IPS DF 6.9 (cell line): ENCODE measurements around the gene TRIM13.

Experiments
- DNase-seq: peaks from one replicate; pipeline ENCODE4 v3.0.0-alpha.2; 2013; ENCODE audit warnings: low read depth, low spot score
- H3K27ac ChIP-seq: one replicate; pipeline ENCODE4 v1.5.1; 2013; ENCODE audit warnings: low read length, control low read depth
- H3K27me3 ChIP-seq: 2 replicates; pipeline ENCODE4 v1.6.1; 2013; ENCODE audit warnings: mild to moderate bottlenecking, low read length; ENCODE audit not compliant: control insufficient read depth, insufficient read depth
- H3K36me3 ChIP-seq: 2 replicates; pipeline ENCODE4 v1.6.1; 2013; ENCODE audit warnings: low read length; ENCODE audit not compliant: control insufficient read depth, insufficient read depth
- H3K4me1 ChIP-seq: 2 replicates; pipeline ENCODE4 v1.6.1; 2013; ENCODE audit warnings: low read length; ENCODE audit not compliant: control insufficient read depth, insufficient read depth
- H3K4me3 ChIP-seq: 2 replicates; pipeline ENCODE4 v1.5.1; 2013; ENCODE audit warnings: mild to moderate bottlenecking, low read length
- H3K9me3 ChIP-seq: 2 replicates; pipeline ENCODE4 v1.6.1; 2013; ENCODE audit warnings: low read length, inconsistent platforms; ENCODE audit not compliant: control insufficient read depth, insufficient read depth
- whole genome bisulfite sequencing: extraction: QIAGEN DNeasy Blood & Tissue Kit; methylation state at CpG from one replicate; pipeline ENCODE4 v1.1.7; 2013; ENCODE audit warnings: mixed read lengths, missing lambda C conversion rate; ENCODE audit not compliant: insufficient read length, insufficient coverage; 5-methylcytosine and 5-hydroxymethylcytosine counted together

Gene TRIM13

DNA sequence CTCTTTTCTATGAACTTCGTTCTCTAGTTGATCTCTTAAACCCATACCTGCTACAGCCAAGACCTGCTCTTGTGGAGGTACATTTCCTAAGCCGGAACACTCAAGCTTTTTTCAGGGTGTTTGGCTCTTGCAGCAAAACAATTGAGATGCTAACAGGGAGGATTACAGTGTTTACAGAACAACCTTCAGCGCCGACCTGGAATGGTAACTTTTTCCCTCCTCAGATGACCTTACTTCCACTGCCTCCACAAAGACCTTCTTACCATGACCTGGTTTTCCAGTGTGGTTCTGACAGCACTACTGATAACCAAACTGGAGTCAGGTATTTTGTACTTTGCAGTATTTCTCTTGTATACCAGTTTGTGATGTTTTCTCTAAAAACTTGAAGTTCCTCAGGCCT, 18.9 kb downstream of the TRIM13 start:
- Histone ChIP-seq H3K27me3 (no peaks in the 10 kb centered on the region), H3K4me1 (peaks cover 2% of the 10 kb centered on the region; the same call in 1 of the 2 replicates), H3K9me3 (no peaks in the 10 kb centered on the region), H3K4me3 (no peak overlapping the region), H3K36me3 (no peaks in the 10 kb centered on the region; the same call in 1 of the 2 replicates), H3K27ac (no peak overlapping the region)
- WGBS, result no CpG with 5 or more reads among the region's 4 CpGs
- no peak for DNase-seq

DNA sequence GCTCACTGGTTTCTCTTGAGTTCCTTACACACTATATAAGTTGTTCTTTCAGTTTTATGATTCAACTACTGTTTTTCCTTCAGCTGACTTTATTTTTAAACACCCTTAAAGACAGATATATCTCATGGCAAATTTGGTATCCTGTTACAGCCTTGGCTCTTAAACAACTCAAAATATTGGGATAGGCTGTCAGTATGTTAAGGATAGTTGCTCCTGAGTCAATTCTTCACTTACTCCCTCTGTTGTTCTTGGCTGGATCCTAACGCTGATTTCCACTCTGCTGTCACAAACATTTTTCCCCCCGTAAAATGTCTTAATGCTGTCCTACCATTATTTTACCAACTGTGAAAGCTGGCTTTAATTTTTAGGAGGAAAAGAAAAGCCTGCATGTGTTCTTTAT, 19.6 kb downstream of the TRIM13 start:
- no peak for DNase-seq
- no peaks in the 10 kb centered on the region for H3K36me3 ChIP-seq
- H3K27ac ChIP-seq, result no peak overlapping the region
- peaks cover 2% of the 10 kb centered on the region; the same call in 1 of the 2 replicates for H3K4me1 ChIP-seq
- no peaks in the 10 kb centered on the region for H3K27me3 ChIP-seq
- no CpG with 5 or more reads among the region's 2 CpGs for WGBS
- H3K9me3 ChIP-seq, result no peaks in the 10 kb centered on the region
- H3K4me3 ChIP-seq, result no peak overlapping the region

DNA sequence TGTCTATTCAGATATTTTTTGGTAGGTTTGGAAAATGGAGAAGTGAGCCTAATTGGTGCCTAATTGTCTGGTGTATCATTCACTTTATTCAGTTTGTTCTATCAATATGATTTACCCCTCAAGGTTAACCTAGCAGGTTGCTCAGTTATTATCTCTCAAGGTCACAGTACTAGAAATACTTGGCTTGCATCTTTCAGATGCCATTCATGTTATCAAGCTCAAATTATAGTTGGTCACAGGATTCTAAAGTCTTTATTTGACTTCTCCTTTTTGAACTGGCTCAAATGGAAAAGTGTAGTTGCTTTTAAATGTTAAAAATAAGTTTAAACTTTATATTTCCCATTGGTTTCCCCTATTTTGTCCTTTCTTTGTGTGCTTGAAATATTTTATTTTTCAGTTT, 21.0 kb downstream of the TRIM13 start:
- Histone ChIP-seq H3K4me1 (peaks cover 2% of the 10 kb centered on the region; the same call in 1 of the 2 replicates), H3K9me3 (no peaks in the 10 kb centered on the region), H3K27ac (no peak overlapping the region), H3K27me3 (no peaks in the 10 kb centered on the region), H3K4me3 (no peak overlapping the region), H3K36me3 (no peaks in the 10 kb centered on the region)
- DNase-seq, result no peak

DNA sequence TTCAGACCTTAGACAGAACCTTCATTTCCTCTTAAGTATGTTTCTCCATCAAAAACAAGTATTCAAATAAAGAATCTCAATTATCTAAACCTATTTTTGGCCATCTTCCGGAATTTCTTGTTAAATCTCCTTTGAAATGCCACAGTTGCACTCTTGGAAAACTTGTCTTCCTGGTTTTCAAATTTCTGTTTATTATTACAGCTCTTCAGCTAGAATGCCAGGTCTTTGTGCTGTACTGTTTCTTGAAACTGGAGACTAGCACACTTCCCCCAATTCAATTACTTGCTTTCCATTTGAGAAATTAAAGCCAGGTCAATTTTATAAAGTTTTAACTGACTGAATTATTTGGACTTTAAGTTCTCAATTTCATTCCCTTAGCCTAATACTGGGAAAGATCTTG, 28.6 kb downstream of the TRIM13 start:
- Histone ChIP-seq H3K4me1 (no peaks in the 10 kb centered on the region), H3K4me3 (no peak overlapping the region), H3K27me3 (no peaks in the 10 kb centered on the region), H3K9me3 (no peaks in the 10 kb centered on the region), H3K27ac (no peak overlapping the region), H3K36me3 (no peaks in the 10 kb centered on the region)
- no CpG with 5 or more reads among the region's 1 CpG for WGBS
- DNase-seq, result no peak

DNA sequence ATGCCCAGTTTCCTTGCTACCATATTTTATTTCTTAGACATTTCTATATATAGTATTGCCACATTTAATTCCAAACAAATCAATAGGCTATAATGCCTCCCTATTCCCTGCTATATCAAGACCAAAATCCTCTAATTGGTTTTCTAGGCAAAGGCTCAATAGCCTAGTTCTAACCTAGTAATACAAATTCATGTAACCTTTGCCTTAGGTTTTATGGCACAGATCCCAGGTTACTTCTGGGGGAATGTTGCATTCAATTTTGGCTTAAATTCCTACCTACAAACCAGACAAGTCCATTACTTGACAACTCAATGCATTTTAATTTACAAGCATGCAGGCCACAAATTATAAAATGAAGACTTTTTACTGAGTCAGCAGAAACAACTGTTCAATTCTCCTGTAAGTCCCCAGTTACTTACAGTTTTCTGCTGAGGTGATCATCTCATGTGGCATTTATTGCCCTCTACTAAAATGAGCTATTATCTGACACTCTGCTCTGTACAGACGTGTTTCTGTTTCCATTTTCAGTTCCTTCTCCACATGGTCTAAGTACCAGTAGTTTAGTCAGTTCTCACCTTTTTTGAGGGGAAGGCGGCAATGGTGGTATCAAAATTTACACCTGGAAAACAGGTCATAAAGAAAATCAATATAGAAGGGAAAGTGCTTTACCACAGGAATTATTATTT, 30.1 kb downstream of the TRIM13 start:
- Histone ChIP-seq H3K4me3 (no peak overlapping the region), H3K4me1 (no peaks in the 10 kb centered on the region), H3K36me3 (no peaks in the 10 kb centered on the region), H3K27ac (no peak overlapping the region), H3K9me3 (no peaks in the 10 kb centered on the region), H3K27me3 (no peaks in the 10 kb centered on the region)
- DNase-seq, result no peak
- WGBS, result no CpG with 5 or more reads among the region's 2 CpGs

DNA sequence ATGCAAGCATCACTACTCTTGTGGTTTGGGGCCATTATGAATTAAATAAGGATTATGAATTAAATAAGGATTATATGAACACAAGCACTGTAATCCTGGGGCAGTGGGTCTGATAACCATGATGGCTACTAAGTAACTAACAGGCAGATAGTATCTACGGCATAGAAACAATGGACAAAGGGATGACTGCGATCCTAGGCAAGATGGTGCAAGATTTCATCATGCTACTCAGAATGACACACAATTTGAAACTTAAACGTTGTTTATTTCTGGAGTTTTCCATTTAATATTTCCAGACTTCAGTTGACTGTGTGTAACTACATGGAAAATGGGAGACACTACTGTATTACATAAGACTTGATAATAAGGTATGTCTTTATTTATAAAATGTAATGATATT, 33.5 kb downstream of the TRIM13 start:
- Histone ChIP-seq H3K4me3 (no peak overlapping the region), H3K27ac (no peak overlapping the region), H3K27me3 (no peaks in the 10 kb centered on the region), H3K9me3 (no peaks in the 10 kb centered on the region), H3K4me1 (no peaks in the 10 kb centered on the region), H3K36me3 (no peaks in the 10 kb centered on the region)
- WGBS, result no CpG with 5 or more reads among the region's 3 CpGs
- no peak for DNase-seq

DNA sequence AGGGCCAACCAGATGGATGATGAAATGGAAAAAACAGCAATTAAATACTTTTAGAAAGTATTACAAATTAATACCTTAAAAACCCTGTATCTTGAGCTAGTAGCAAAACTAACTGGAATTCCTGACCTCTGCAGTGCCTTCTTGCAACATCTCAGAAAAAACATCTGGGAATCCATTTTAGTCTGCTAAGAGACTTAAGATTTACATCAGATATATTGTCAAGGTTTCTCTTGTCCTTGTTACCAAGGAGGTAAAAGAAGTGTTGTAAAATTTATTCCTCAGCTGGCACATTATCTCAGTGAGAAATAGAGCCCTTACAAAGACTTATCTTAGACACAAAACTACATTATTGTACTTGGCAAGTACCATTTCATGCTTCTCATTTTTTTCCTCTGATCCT, 36.9 kb downstream of the TRIM13 start:
- H3K36me3 ChIP-seq, result no peaks in the 10 kb centered on the region
- H3K4me1 ChIP-seq, result no peaks in the 10 kb centered on the region
- no peak for DNase-seq
- no peaks in the 10 kb centered on the region for H3K27me3 ChIP-seq
- no peak overlapping the region for H3K27ac ChIP-seq
- H3K4me3 ChIP-seq, result no peak overlapping the region
- no peaks in the 10 kb centered on the region for H3K9me3 ChIP-seq

DNA sequence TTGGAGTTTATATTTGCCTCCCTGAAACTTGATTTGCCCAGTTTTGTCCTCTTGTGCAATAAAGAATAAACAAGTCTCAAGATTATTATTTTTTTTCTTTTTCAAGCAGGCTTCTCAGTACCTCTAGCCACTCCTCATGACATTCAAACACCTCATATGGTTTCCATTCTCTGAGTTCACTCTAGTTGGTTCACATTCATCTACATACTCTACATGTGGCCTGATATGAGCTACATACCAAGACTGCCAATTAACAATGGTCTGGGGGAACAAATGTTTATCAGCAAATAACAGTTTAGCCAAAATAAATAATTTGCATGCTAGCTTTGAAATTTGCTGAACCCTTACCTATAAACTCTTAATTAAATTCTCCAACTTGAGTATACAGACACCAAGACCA, 40.9 kb downstream of the TRIM13 start:
- no peak overlapping the region for H3K27ac ChIP-seq
- H3K36me3 ChIP-seq, result no peaks in the 10 kb centered on the region
- no peaks in the 10 kb centered on the region for H3K9me3 ChIP-seq
- H3K4me3 ChIP-seq, result no peak overlapping the region
- DNase-seq, result no peak
- H3K27me3 ChIP-seq, result no peaks in the 10 kb centered on the region
- no peaks in the 10 kb centered on the region for H3K4me1 ChIP-seq

DNA sequence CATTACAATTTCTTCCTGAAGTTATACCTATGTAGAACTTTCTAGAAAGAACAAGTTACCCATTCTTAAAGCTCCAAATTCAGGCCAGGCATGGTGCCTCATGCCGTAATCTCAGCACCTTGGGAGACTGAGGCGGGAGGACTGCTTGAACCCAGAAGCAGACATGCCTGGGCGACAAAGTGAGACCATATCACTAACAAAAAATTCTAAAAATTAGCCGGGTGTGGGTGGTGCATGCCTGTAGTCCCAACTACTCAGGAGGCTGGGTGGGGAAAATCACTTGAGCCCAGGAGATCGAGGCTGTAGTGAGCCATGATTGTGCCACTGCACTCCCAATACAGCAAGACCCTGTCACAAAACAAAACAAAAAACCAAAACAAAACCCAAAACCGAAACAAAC, 41.4 kb downstream of the TRIM13 start:
- no peaks in the 10 kb centered on the region for H3K4me1 ChIP-seq
- no peak for DNase-seq
- no peak overlapping the region for H3K27ac ChIP-seq
- H3K4me3 ChIP-seq, result no peak overlapping the region
- WGBS, result 100% methylated on average over 1 of the region's 6 CpGs
- H3K36me3 ChIP-seq, result no peaks in the 10 kb centered on the region
- no peaks in the 10 kb centered on the region for H3K9me3 ChIP-seq
- no peaks in the 10 kb centered on the region for H3K27me3 ChIP-seq

DNA sequence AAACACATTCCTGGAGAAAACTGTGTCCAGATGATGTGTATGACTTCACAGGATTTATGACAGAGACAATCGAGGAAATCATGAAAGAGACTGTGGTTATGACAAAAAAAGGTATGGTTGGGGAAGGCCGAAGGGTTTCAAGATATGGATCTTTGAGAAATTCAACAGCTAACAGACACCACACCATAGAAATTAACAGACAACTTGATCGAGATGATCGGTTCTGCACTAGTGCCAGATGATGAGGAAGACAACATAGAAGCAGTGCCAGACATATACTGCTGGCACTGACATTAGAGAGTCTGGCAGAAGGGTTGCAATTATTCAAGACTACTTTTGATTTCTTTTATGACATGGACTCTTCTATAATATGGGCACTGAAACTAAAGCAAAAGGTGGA, 55.6 kb downstream of the TRIM13 start:
- Histone ChIP-seq H3K4me3 (no peak overlapping the region), H3K36me3 (no peaks in the 10 kb centered on the region), H3K27me3 (no peaks in the 10 kb centered on the region), H3K9me3 (no peaks in the 10 kb centered on the region), H3K27ac (no peak overlapping the region), H3K4me1 (no peaks in the 10 kb centered on the region; the same call in 1 of the 2 replicates)
- no peak for DNase-seq
- WGBS, result no CpG with 5 or more reads among the region's 4 CpGs

DNA sequence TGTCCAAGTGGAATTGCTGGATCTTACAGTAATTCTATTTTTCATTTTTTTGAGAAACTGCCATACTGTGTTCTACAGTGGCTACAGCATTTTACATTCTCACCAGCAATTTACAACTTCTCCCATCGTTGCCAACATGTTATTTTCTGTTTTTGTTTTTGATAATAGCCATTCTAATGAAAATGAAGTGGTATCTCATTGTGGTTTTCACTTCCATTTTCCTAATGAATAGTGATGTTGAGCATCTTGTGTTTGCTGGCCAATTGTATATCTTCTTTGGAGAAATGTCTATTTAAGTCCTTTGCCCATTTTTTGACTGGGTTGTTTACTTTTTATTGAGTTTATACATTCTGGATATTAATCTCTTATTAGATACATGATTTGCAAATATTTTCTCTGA, 57.0 kb downstream of the TRIM13 start:
- no CpG with 5 or more reads among the region's 1 CpG for WGBS
- Histone ChIP-seq H3K27ac (no peak overlapping the region), H3K27me3 (no peaks in the 10 kb centered on the region)

More for the DNA sequence above, 57.0 kb downstream of the TRIM13 start:
- Histone ChIP-seq H3K4me3 (no peak overlapping the region), H3K9me3 (no peaks in the 10 kb centered on the region), H3K36me3 (no peaks in the 10 kb centered on the region), H3K4me1 (no peaks in the 10 kb centered on the region; the same call in 1 of the 2 replicates)
- DNase-seq, result no peak
